ENCODE data around the gene USP33. TPM values are rescaled to one million over a fixed set of nuclear protein-coding genes. Genes with fewer than 3 reads are reported as not detected.

The USP33 gene
- total RNA-seq = 26.6 and 27.0 TPM in 2 replicates

DNA sequence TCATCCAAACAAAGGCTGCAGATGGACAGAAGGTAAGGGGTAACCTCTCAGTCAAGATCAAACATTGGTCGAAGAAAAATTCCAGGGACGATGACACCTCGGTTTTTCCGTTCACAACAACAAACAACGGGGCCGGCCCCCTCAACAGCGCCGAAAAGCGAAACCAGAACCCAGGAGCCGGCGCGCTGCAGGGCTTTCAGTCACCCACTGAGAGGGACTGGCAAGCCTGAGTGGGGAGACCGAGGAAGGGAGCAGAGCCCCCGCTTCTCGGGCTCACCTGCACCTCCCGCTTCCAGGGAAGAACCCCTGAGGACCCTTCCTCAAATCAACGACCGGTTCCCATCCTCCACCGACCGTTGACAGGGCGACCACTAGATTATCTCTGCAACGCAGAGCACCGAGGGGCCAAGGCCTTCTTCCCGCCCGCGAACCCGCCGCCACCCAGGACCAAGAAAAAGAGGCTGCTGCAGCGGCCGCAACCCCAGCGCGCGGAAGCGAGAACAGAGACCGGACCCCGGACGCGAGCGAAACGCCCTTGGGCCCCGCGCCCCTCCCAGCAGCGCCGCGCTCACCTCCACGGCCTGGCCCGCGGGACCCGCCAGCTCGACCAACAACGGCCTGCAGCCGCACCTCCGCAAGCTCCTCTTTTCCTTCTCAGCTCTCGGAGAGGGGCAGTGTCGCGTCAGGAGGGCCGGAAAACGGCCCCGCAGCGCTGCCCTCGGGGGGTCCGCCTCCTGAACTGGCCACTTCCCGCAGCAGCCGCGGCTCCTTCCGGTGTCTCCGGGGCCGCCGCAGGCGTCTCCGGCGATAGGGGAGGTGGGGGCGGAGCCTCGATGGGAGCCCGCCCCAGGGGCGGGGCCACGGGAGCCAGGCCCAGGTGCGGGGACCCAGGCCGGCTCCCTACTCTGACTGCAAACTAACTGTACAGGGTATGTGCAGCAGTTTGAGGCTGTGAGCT lies at the start of gene USP33:
TSS of gene USP33 (minus strand) at position 782 of the 958 bp plus-strand sequence. CDS start 18,155 bp downstream, outside the sequence.

DNA sequence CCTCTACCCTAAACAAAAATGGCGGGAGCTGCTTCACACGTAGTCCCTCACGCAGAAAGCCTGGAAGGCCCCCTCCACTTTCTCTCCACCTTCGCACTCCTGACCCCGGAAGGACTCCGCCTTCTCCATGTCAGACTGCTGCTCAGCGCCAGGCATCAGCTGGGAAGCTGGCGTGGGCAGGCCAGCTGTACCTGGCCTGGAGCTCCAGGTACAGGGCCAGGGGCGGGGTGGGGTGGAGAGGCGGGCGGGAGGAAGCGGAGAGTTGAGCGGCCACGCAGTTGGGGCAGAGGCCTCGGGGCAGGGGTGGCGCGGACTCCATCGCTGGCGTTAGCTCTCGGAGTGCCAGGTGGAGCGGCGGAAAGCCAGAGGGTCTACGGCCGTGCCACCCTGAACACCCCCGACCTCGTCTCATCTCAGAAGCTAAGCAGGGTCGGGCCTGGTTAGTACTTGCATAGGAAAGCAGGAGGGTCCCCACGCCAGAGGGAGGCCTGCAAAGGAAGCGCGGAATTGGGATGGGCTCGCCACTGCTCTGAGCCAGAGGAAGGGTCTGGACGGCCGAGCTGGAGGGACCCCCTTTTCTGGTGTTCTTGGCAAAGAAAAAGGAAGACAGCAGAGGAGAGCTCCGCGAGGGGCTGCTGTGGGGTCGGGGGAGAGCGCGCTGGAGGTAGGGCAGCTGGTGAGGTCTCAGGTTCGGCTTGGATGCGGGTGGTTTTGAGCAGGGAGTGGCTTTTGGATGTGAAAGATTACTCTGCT lies 20.1 kb upstream of the USP33 start, which contains the start of gene MIGA1:
TSS of gene MIGA1 (plus strand) at position 121 of the 753 bp plus-strand sequence. CDS start 3,604 bp downstream, outside the sequence.

DNA sequence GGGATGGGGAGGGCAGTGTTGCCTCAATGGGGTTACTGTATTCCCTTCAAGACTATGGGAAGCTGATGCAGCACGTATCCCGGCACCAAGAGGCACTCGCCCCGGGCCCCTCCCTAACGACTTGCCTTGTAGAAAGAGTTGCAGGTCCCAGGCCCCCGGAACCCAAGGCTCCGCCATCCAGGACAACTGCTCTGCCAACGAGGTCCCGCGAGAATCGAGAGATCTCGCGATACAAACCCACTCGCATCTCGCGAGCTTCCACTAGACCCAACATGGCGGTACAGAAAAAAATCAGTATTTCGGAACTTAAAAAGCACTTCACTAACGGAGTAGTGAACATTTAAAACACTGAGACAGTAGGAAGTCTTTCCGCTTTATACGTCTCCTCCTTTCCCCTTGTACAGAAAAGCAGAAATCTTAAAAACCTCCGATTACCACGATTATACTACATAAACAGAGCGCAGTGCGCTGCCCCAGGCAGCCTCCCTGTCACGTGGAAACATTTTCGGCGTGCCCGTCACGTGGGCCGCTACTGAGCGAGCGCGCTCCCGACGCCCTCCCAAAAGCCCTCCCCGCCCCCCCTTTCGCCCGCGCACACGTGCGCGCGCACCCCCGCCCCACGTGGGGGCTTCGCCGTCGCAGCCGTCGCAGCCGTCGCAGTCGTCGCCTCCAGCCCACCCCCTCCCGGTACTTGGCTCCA lies 77.0 kb downstream of the USP33 start, which contains the start of gene ZZZ3:
TSS of gene ZZZ3 (minus strand) at position 199 of the 700 bp plus-strand sequence. CDS start 49,304 bp downstream, outside the sequence.

Other genes starting within 250 kb of the USP33 start
- gene ZZZ3, start 77.2 kb downstream of the USP33 start, total RNA-seq = 43.8 and 44.8 TPM in 2 replicates
- gene MIGA1, start 19.8 kb upstream of the USP33 start, total RNA-seq = 6.2 and 8.7 TPM in 2 replicates
- 0.94 and 1.3 TPM in 2 replicates for gene NEXN, start 128.8 kb upstream of the USP33 start, total RNA-seq
- 67.5 and 97.4 TPM in 2 replicates for gene FUBP1, start 219.2 kb upstream of the USP33 start, total RNA-seq
- 8.0 and 11.8 TPM in 2 replicates for gene DNAJB4, start 245.1 kb upstream of the USP33 start, total RNA-seq

Data from hair follicular keratinocyte (primary cell).